K562 (cell line): ENCODE results near the gene CACNA2D3. TPM values are rescaled to one million over a fixed set of nuclear protein-coding genes. Genes with fewer than 3 reads are reported as not detected.

Experiments
- ATAC-seq: fragments of 200-7000 bp; cut with Tn5 transposase; 3 replicates; pipeline ENCODE4 v1.9.1; 2020; ENCODE audit warnings: moderate library complexity
- BruUV-seq: library from RNA; stranded (reverse); fragments of 400-500 nt; replicated peaks from 2 replicates; lab custom pipeline; 2021; lab: Mats Ljungman, UMichigan
- CTCF ChIA-PET: fragments of 300-600 bp; formaldehyde crosslinking; extraction: SDS; loops from one replicate; lab custom pipeline; 2021; ENCODE audit warnings: low intra/inter-chr PET ratio; lab: Yijun Ruan, JAX
- POLR2A ChIA-PET: fragments of 300-600, 350-650 bp; sonication (Branson Sonifier 250); formaldehyde crosslinking; extraction: SDS; loops from one replicate; lab custom pipeline; 2021; ENCODE audit warnings: antibody characterized with exemption, inconsistent platforms; lab: Yijun Ruan, JAX
- DNase-seq, 4 experiments: peaks; one replicate each; pipeline versions ENCODE4 v3.0.0 to v3.0.0-alpha.2; 2011 to 2018; ENCODE audit warnings: low spot score in 3 of 4, mixed read lengths in 3 of 4; ENCODE audit errors: extremely low read depth in 1 of 4
- FAIRE-seq: peaks from 2 replicates; lab custom pipeline; 2011; peaks lifted over from hg19 to GRCh38; lab: Jason Lieb, UNC
- H2AFZ ChIP-seq: 2 replicates; pipeline ENCODE4 v1.6.0; 2011; ENCODE audit warnings: low read depth, low read length, control low read depth, inconsistent platforms
- H3K27ac ChIP-seq: fragments of 200-600 bp; 3 replicates; pipeline ENCODE4 v1.8.0; 2011; ENCODE audit warnings: low read depth, mild to moderate bottlenecking, control low read depth, inconsistent platforms, low read length, moderate library complexity, mixed read lengths; ENCODE audit errors: extremely low read depth
- H3K27me3 ChIP-seq, 2 experiments: fragments of 300-600 bp in 1 of 2; 2 replicates in 1 of 2; 3 replicates in 1 of 2; pipeline versions ENCODE4 v1.6.0 to v1.8.0; 2011; ENCODE audit warnings: inconsistent platforms in 2 of 2, low read length in 2 of 2, mild to moderate bottlenecking in 1 of 2, mixed read lengths in 1 of 2, moderate library complexity in 1 of 2; ENCODE audit not compliant: control insufficient read depth in 2 of 2, insufficient read depth in 2 of 2
- H3K36me3 ChIP-seq: fragments of 300-600 bp; 3 replicates; pipeline ENCODE4 v1.8.0; 2011; ENCODE audit warnings: mild to moderate bottlenecking, low read length, inconsistent platforms; ENCODE audit not compliant: control insufficient read depth, insufficient read depth
- H3K4me1 ChIP-seq, 2 experiments: fragments of 200-600 bp in 1 of 2; replicated peaks in 1 of 2; 2 replicates in 1 of 2; 3 replicates in 1 of 2; pipeline versions ENCODE4 v1.5.1 to v1.8.0; 2011; ENCODE audit warnings: inconsistent platforms in 2 of 2, low read length in 2 of 2, mild to moderate bottlenecking in 1 of 2, mixed read lengths in 1 of 2, moderate library complexity in 1 of 2; ENCODE audit not compliant: control insufficient read depth in 2 of 2, insufficient read depth in 2 of 2
- H3K4me2 ChIP-seq: 2 replicates; pipeline ENCODE4 v1.6.1; 2011; ENCODE audit warnings: low read length, control low read depth, inconsistent platforms, mixed read lengths; ENCODE audit not compliant: insufficient read depth
- H3K4me3 ChIP-seq: fragments of 200-600 bp; sonication (generic), shearing (Covaris generic); 2 replicates; pipeline ENCODE4 v1.5.1; 2016; ENCODE audit warnings: control low read depth, inconsistent platforms
- H3K79me2 ChIP-seq: fragments of 200-600 bp; 3 replicates; pipeline ENCODE4 v1.8.0; 2011; ENCODE audit warnings: low read length, inconsistent platforms; ENCODE audit not compliant: control insufficient read depth, insufficient read depth
- H3K9ac ChIP-seq, 2 experiments: 2 replicates each; pipeline versions ENCODE4 v1.6.0 to v1.6.1; 2011; ENCODE audit warnings: low read depth in 2 of 2, low read length in 2 of 2, control low read depth in 1 of 2, inconsistent platforms in 1 of 2, mild to moderate bottlenecking in 1 of 2, mixed read lengths in 1 of 2; ENCODE audit not compliant: insufficient read depth in 1 of 2
- H3K9me1 ChIP-seq: one replicate; pipeline ENCODE4 v1.6.0; 2011; ENCODE audit warnings: inconsistent platforms, mild to moderate bottlenecking, low read length, moderate library complexity; ENCODE audit not compliant: control insufficient read depth, insufficient read depth
- H3K9me3 ChIP-seq: replicated peaks from 2 replicates; pipeline ENCODE4 v1.5.1; 2011; ENCODE audit warnings: low read depth, low read length, inconsistent platforms; ENCODE audit not compliant: control insufficient read depth, insufficient read depth
- H4K20me1 ChIP-seq: replicated peaks from 2 replicates; pipeline ENCODE4 v1.6.1; 2011; ENCODE audit warnings: low read length, inconsistent platforms, mixed read lengths; ENCODE audit not compliant: control insufficient read depth, insufficient read depth
- CREB1 ChIP-seq, 2 experiments: sonication (generic) in 1 of 2; formaldehyde crosslinking in 1 of 2; IDR thresholded peaks; 2 replicates each; pipeline versions ENCODE4 v1.6.1 to v1.8.0; 2012 to 2022; ENCODE audit warnings: inconsistent platforms in 1 of 2, mild to moderate bottlenecking in 1 of 2, missing genetic modification reagents in 1 of 2, moderate library complexity in 1 of 2
- EHMT2 ChIP-seq: fragments of 450-650 bp; IDR thresholded peaks from 2 replicates; pipeline ENCODE4 v1.6.1; 2018; ENCODE audit warnings: antibody characterized with exemption
- MTF1 ChIP-seq: fragments of 250-450 bp; sonication (Bioruptor Pico); IDR thresholded peaks from 2 replicates; pipeline ENCODE4 v1.9.0; 2021; ENCODE audit warnings: moderate library complexity, mild to moderate bottlenecking, inconsistent platforms, borderline replicate concordance
- RFX7 ChIP-seq: fragments of 250-450 bp; sonication (Bioruptor Pico); IDR thresholded peaks from 2 replicates; pipeline ENCODE4 v1.5.1; 2021; ENCODE audit warnings: mild to moderate bottlenecking
- ZNF583 ChIP-seq: fragments of 250-450 bp; sonication (Bioruptor Pico); IDR thresholded peaks from 2 replicates; pipeline ENCODE4 v1.4.0; 2020
- WGBS: fragments of 100-300 bp; shearing (Covaris generic); methylation state at CpG from one replicate; pipeline ENCODE4 v1.1.6; 2016; ENCODE audit warnings: low coverage, mixed read lengths; ENCODE audit not compliant: insufficient coverage; ENCODE audit errors: missing lambda C conversion rate; 5-methylcytosine and 5-hydroxymethylcytosine counted together
- in situ Hi-C: fragments of 300-500 bp; cut with MboI; formaldehyde crosslinking; loops from 4 replicates; pipeline ENCODE4 v1.15.0; 2018; ENCODE audit warnings: inconsistent platforms, mixed read lengths
- intact Hi-C: fragments of 100-400 bp; cut with micrococcal nuclease; formaldehyde crosslinking; loops from 2 replicates; pipeline ENCODE4 v1.14.2; 2022
- polyA plus RNA-seq, 8 experiments: library from polyadenylated mRNA; depleted of rRNA in 4 of 8; stranded (reverse) in 5 of 8; unstranded in 3 of 8; fragments of >200 nt; fragmentation: Nextera tagmentation in 2 of 8; fragmentation: Illumina TruSeq in 1 of 8; extraction: Ambion mirVana in 2 of 8; extraction: Trizol in 1 of 8; gene quantifications; 2 replicates each; pipeline versions ENCODE4 v1.2.1 to v1.2.3, GENCODE V29; 2011 to 2014; ENCODE audit warnings: inconsistent platforms in 1 of 8, missing spikeins in 1 of 8
- total RNA-seq, 7 experiments: library from RNA; depleted of rRNA in 6 of 7; stranded (reverse); fragments of >200 nt in 6 of 7; fragmentation: Illumina TruSeq in 2 of 7; extraction: Trizol in 2 of 7; gene quantifications; 2 replicates each; pipeline versions ENCODE4 v1.2.1 to v1.2.3, GENCODE V29; 2011 to 2021; ENCODE audit warnings: low replicate concordance in 1 of 7
- TF ChIP-seq, protein P1 (sequence below): fragments of 150-350 bp; IDR thresholded peaks from 2 replicates; pipeline ENCODE4 v1.6.1; 2014; ENCODE audit warnings: low read depth, mild to moderate bottlenecking, low read length, borderline replicate concordance
- TF ChIP-seq, protein P2 (sequence below), 2 experiments: fragments of 450-650 bp; conservative IDR thresholded peaks; 2 replicates each; pipeline ENCODE4 v1.6.1; 2017; ENCODE audit warnings: mild to moderate bottlenecking in 2 of 2, moderate library complexity in 2 of 2

Gene CACNA2D3
- total and polyA plus RNA-seq, 9 of the 15 experiments (the other 6 are each of a cell fraction or from before 2014, with no cell fraction given), result 0.01 TPM; not detected in 8

DNA sequence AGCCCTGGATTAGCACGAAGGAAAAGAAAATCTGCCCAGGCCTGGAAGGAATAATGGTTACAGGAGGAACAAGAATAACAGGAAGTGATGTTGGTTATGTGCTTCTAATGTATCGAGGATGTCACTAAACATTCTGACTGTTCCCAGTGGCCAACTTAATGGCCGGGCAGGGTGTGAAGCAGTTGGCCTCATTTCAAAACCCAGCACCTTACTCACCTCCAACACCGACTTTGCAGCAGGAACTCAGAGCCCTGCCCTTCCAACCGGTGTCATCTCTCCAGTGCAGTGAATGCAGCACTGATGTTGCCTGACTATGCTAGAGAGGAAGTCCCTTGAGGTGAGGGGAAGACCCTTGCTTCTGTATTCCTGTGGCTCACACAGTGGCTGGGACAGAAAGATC, 967.9 kb downstream of the CACNA2D3 start:
- intact Hi-C loops (no loop called here), in situ Hi-C loops (no loop called here)
- POLR2A ChIA-PET, result no interaction called here
- H3K79me2 ChIP-seq, result no peaks in the 10 kb centered on the region
- no peak overlapping the region for H3K9ac ChIP-seq
- H2AFZ ChIP-seq, result no peak overlapping the region
- no peak for TF ChIP-seq RFX7 (CRISPR knock-in tag)
- TF ChIP-seq, protein P1, sequence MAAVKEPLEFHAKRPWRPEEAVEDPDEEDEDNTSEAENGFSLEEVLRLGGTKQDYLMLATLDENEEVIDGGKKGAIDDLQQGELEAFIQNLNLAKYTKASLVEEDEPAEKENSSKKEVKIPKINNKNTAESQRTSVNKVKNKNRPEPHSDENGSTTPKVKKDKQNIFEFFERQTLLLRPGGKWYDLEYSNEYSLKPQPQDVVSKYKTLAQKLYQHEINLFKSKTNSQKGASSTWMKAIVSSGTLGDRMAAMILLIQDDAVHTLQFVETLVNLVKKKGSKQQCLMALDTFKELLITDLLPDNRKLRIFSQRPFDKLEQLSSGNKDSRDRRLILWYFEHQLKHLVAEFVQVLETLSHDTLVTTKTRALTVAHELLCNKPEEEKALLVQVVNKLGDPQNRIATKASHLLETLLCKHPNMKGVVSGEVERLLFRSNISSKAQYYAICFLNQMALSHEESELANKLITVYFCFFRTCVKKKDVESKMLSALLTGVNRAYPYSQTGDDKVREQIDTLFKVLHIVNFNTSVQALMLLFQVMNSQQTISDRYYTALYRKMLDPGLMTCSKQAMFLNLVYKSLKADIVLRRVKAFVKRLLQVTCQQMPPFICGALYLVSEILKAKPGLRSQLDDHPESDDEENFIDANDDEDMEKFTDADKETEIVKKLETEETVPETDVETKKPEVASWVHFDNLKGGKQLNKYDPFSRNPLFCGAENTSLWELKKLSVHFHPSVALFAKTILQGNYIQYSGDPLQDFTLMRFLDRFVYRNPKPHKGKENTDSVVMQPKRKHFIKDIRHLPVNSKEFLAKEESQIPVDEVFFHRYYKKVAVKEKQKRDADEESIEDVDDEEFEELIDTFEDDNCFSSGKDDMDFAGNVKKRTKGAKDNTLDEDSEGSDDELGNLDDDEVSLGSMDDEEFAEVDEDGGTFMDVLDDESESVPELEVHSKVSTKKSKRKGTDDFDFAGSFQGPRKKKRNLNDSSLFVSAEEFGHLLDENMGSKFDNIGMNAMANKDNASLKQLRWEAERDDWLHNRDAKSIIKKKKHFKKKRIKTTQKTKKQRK, result no peak
- TF ChIP-seq MTF1, result no peak
- TF ChIP-seq EHMT2, result no peak
- TF ChIP-seq ZNF583, result no peak
- no peak for TF ChIP-seq CREB1 (IDR thresholded peaks at IDR 0.05)
- no peak for TF ChIP-seq CREB1 (CRISPR knock-in tag; IDR thresholded peaks at IDR 0.05)
- TF ChIP-seq, protein P2, sequence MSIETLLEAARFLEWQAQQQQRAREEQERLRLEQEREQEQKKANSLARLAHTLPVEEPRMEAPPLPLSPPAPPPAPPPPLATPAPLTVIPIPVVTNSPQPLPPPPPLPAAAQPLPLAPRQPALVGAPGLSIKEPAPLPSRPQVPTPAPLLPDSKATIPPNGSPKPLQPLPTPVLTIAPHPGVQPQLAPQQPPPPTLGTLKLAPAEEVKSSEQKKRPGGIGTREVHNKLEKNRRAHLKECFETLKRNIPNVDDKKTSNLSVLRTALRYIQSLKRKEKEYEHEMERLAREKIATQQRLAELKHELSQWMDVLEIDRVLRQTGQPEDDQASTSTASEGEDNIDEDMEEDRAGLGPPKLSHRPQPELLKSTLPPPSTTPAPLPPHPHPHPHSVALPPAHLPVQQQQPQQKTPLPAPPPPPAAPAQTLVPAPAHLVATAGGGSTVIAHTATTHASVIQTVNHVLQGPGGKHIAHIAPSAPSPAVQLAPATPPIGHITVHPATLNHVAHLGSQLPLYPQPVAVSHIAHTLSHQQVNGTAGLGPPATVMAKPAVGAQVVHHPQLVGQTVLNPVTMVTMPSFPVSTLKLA (conservative IDR thresholded peaks at IDR 0.05), result no peak
- ATAC-seq (no peak), FAIRE-seq (no peak), DNase-seq (no peak)
- 0% methylated on average over 4 of the region's 5 CpGs for WGBS
- no peaks in the 10 kb centered on the region for H3K27me3 ChIP-seq
- H4K20me1 ChIP-seq, result no peaks in the 10 kb centered on the region
- CTCF ChIA-PET, result no interaction called here
- H3K9me3 ChIP-seq, result no peaks in the 10 kb centered on the region
- H3K4me1 ChIP-seq, result no peaks in the 10 kb centered on the region
- H3K27ac ChIP-seq, result no peak overlapping the region
- H3K4me2 ChIP-seq, result no peak overlapping the region
- no peaks in the 10 kb centered on the region for H3K9me1 ChIP-seq
- BruUV-seq, result no TSS peak
- no peak overlapping the region for H3K4me3 ChIP-seq
- H3K36me3 ChIP-seq, result no peaks in the 10 kb centered on the region
